GM19372 (cell line): ENCODE data around the gene HYCC2.
"Not testable (repeated sequence)": the region's sequence is repeated elsewhere in the genome, so short reads cannot be mapped to it uniquely, and the experiment has no call there.

Experiments used
- ATAC-seq: cut with Tn5 transposase; IDR thresholded peaks from one replicate; pipeline ENCODE4 v1.9.1; 2021; ENCODE audit warnings: mild to moderate bottlenecking, low read depth, moderate library complexity; ENCODE audit not compliant: unreplicated experiment

Gene HYCC2

GRCh38 chr2:201071479-201072200 lies at the start of gene HYCC2, which contains the start of gene NDUFB3:
Gene HYCC2, minus strand, starts transcription at chr2:201071671. Its CDS starts 47,662 bp downstream, at chr2:201024009.
Gene NDUFB3, plus strand, starts transcription at chr2:201072001. Its CDS starts 6,882 bp downstream, at chr2:201078883.
- ATAC-seq = peak; percentile 99

- no peak for ATAC-seq
These were observed 47.7 kb upstream of the HYCC2 start for GRCh38 chr2:201118961-201119854.

GRCh38 chr2:201118121-201118960 lies 46.9 kb upstream of the HYCC2 start:
- ATAC-seq = peak; percentile 37

GRCh38 chr2:201117735-201118094 lies 46.2 kb upstream of the HYCC2 start:
- ATAC-seq = not testable (repeated sequence)

- ATAC-seq = no peak
These were observed 45.7 kb upstream of the HYCC2 start for GRCh38 chr2:201116959-201117734.

GRCh38 chr2:201116115-201116958 lies 44.9 kb upstream of the HYCC2 start, which contains the start of gene CFLAR:
Gene CFLAR, plus strand, starts transcription at chr2:201116164. Its CDS starts 13,702 bp downstream, at chr2:201129866.
- ATAC-seq = peak; percentile 34

- ATAC-seq = no peak
These were observed 43.4 kb upstream of the HYCC2 start for GRCh38 chr2:201114846-201115245.

GRCh38 chr2:201114350-201114749 lies 42.9 kb upstream of the HYCC2 start:
- no peak for ATAC-seq

- ATAC-seq = no peak
These were observed 39.6 kb upstream of the HYCC2 start for GRCh38 chr2:201111096-201111495.

- ATAC-seq = no peak
These were observed 39.1 kb upstream of the HYCC2 start for GRCh38 chr2:201110615-201111014.

- no peak for ATAC-seq
These were observed 37.7 kb upstream of the HYCC2 start for GRCh38 chr2:201109186-201109585.

- no peak for ATAC-seq
These were observed 36.9 kb upstream of the HYCC2 start for GRCh38 chr2:201108341-201108740.

- ATAC-seq = no peak
These were observed 36.2 kb upstream of the HYCC2 start for GRCh38 chr2:201107624-201108023.

GRCh38 chr2:201105759-201106158 lies 34.3 kb upstream of the HYCC2 start:
- no peak for ATAC-seq

- no peak for ATAC-seq
These were observed 29.0 kb upstream of the HYCC2 start for GRCh38 chr2:201100497-201100896.

- no peak for ATAC-seq
These were observed 22.1 kb upstream of the HYCC2 start for GRCh38 chr2:201093573-201093972.

GRCh38 chr2:201090574-201090973 lies 19.1 kb upstream of the HYCC2 start:
- no peak for ATAC-seq

GRCh38 chr2:201084863-201085262 lies 13.4 kb upstream of the HYCC2 start:
- ATAC-seq = no peak

- no peak for ATAC-seq
These were observed 3.5 kb upstream of the HYCC2 start for GRCh38 chr2:201074996-201075395.
